GM23338 (cell line): ENCODE data around the gene POLR1A. TPM values are rescaled to one million over a fixed set of nuclear protein-coding genes. Genes with fewer than 3 reads are reported as not detected.

Experiments used
- ATAC-seq: fragments of 200-7000 bp; cut with Tn5 transposase; 3 replicates; pipeline ENCODE4 v1.9.1; 2020
- DNase-seq: peaks from one replicate; pipeline ENCODE4 v3.0.0-alpha.2; 2015; ENCODE audit warnings: low spot score
- H2AFZ ChIP-seq: fragments of 200-600 bp; sonication (generic); 2 replicates; pipeline ENCODE4 v1.8.0; 2016; ENCODE audit warnings: antibody characterized with exemption, mild to moderate bottlenecking, moderate library complexity
- H3F3A ChIP-seq: fragments of 200-600 bp; sonication (generic); replicated peaks from 2 replicates; pipeline ENCODE4 v1.8.0; 2017; ENCODE audit warnings: antibody characterized with exemption, mixed run types, low read depth
- H3K27ac ChIP-seq: fragments of 200-600 bp; sonication (generic); 2 replicates; pipeline ENCODE4 v1.6.1; 2016; ENCODE audit warnings: low read depth
- H3K27me3 ChIP-seq: fragments of 200-600 bp; sonication (generic); 2 replicates; pipeline ENCODE4 v1.8.0; 2016; ENCODE audit warnings: mild to moderate bottlenecking, mixed run types, moderate library complexity; ENCODE audit not compliant: insufficient read depth
- H3K36me3 ChIP-seq: fragments of 200-600 bp; sonication (generic); 2 replicates; pipeline ENCODE4 v1.8.0; 2016; ENCODE audit warnings: mild to moderate bottlenecking; ENCODE audit not compliant: insufficient read depth
- H3K4me1 ChIP-seq: fragments of 200-600 bp; sonication (generic); 2 replicates; pipeline ENCODE4 v1.8.0; 2016; ENCODE audit warnings: mild to moderate bottlenecking, moderate library complexity; ENCODE audit not compliant: insufficient read depth
- H3K4me2 ChIP-seq: fragments of 200-600 bp; sonication (generic); 2 replicates; pipeline ENCODE4 v1.7.1; 2017; ENCODE audit warnings: mixed run types
- H3K4me3 ChIP-seq: fragments of 200-600 bp; sonication (generic); 2 replicates; pipeline ENCODE4 v1.6.1; 2016; ENCODE audit warnings: mixed run types
- H3K79me2 ChIP-seq: fragments of 200-600 bp; sonication (generic); replicated peaks from 2 replicates; pipeline ENCODE4 v1.8.0; 2017; ENCODE audit warnings: mild to moderate bottlenecking; ENCODE audit not compliant: insufficient read depth
- H3K9me2 ChIP-seq: fragments of 200-600 bp; sonication (generic); 2 replicates; pipeline ENCODE4 v1.8.0; 2017; ENCODE audit not compliant: insufficient read depth
- H4K20me1 ChIP-seq: fragments of 200-600 bp; sonication (generic); replicated peaks from 2 replicates; pipeline ENCODE4 v1.8.0; 2017; ENCODE audit warnings: mild to moderate bottlenecking; ENCODE audit not compliant: insufficient read depth
- H3K27ac Mint-ChIP-seq: 2 replicates; pipeline ENCODE4 v1.8.0; 2020; ENCODE audit warnings: inconsistent platforms, mild to moderate bottlenecking, moderate library complexity, mixed read lengths
- H3K27me3 Mint-ChIP-seq: 3 replicates; pipeline ENCODE4 v1.8.0; 2022; ENCODE audit warnings: low read depth, mild to moderate bottlenecking, moderate library complexity, mixed read lengths, inconsistent platforms; ENCODE audit not compliant: insufficient read depth, poor library complexity
- H3K36me3 Mint-ChIP-seq: 3 replicates; pipeline ENCODE4 v1.8.0; 2021; ENCODE audit warnings: low read depth, mild to moderate bottlenecking, inconsistent platforms, moderate library complexity, mixed read lengths
- H3K4me1 Mint-ChIP-seq: 3 replicates; pipeline ENCODE4 v1.8.0; 2020; ENCODE audit warnings: mild to moderate bottlenecking, inconsistent platforms, mixed read lengths
- H3K4me3 Mint-ChIP-seq: 3 replicates; pipeline ENCODE4 v1.8.0; 2021; ENCODE audit warnings: moderate library complexity, mild to moderate bottlenecking, inconsistent platforms, mixed read lengths
- H3K9me3 Mint-ChIP-seq: 3 replicates; pipeline ENCODE4 v1.8.0; 2020; ENCODE audit warnings: moderate library complexity, mild to moderate bottlenecking, inconsistent platforms, mixed read lengths
- CREB1 ChIP-seq: fragments of 250-450 bp; sonication (Bioruptor Pico); IDR thresholded peaks from 2 replicates; pipeline ENCODE4 v1.5.0; 2020; ENCODE audit warnings: low read depth, mild to moderate bottlenecking, moderate library complexity
- EZH2 ChIP-seq: fragments of 200-600 bp; sonication (generic); IDR thresholded peaks from one replicate; pipeline ENCODE4 v1.8.0; 2017; ENCODE audit warnings: antibody characterized with exemption, mild to moderate bottlenecking, low read depth; ENCODE audit not compliant: unreplicated experiment
- EZH2phosphoT487 ChIP-seq: fragments of 200-600 bp; sonication (generic); IDR thresholded peaks from one replicate; pipeline ENCODE4 v1.8.1; 2018; ENCODE audit warnings: antibody characterized with exemption; ENCODE audit not compliant: unreplicated experiment
- JUNB ChIP-seq: IDR thresholded peaks from one replicate; pipeline ENCODE4 v1.6.1; 2016; ENCODE audit warnings: antibody characterized with exemption; ENCODE audit not compliant: unreplicated experiment
- NANOG ChIP-seq: IDR thresholded peaks from 2 replicates; pipeline ENCODE4 v1.6.1; 2016; ENCODE audit warnings: antibody characterized with exemption, borderline replicate concordance
- POLR2AphosphoS5 ChIP-seq: IDR thresholded peaks from 2 replicates; pipeline ENCODE4 v1.6.1; 2016; ENCODE audit warnings: antibody characterized with exemption, low read depth
- STAT1 ChIP-seq: IDR thresholded peaks from one replicate; pipeline ENCODE4 v1.6.1; 2016; ENCODE audit warnings: antibody characterized with exemption; ENCODE audit not compliant: unreplicated experiment
- ZNF114 ChIP-seq: fragments of 250-450 bp; sonication (Bioruptor Pico); IDR thresholded peaks from 2 replicates; pipeline ENCODE4 v1.5.0; 2020; ENCODE audit warnings: mild to moderate bottlenecking, moderate library complexity
- ZNF331 ChIP-seq: fragments of 250-450 bp; sonication (Bioruptor Pico); IDR thresholded peaks from 2 replicates; pipeline ENCODE4 v1.5.0; 2020; ENCODE audit warnings: low read depth, mild to moderate bottlenecking, moderate library complexity
- polyA plus RNA-seq: library from polyadenylated mRNA; unstranded; fragments of >200 nt; fragmentation: Nextera tagmentation; extraction: Ambion mirVana; gene quantifications from 2 replicates; pipeline ENCODE4 v1.2.1, GENCODE V29; 2016
- total RNA-seq: library from RNA; depleted of rRNA; stranded (reverse); fragments of >200 nt; shearing (Covaris generic); gene quantifications from 2 replicates; pipeline ENCODE4 v1.2.3, GENCODE V29; 2014
- TF ChIP-seq, protein P1 (sequence below): fragments of 250-450 bp; sonication (Bioruptor Pico); IDR thresholded peaks from 2 replicates; pipeline ENCODE4 v1.5.0; 2020; ENCODE audit warnings: mild to moderate bottlenecking, moderate library complexity
- TF ChIP-seq, protein P2 (sequence below), 2 experiments: fragments of 200-600 bp in 1 of 2; sonication (generic) in 1 of 2; conservative IDR thresholded peaks; 2 replicates each; pipeline versions ENCODE4 v1.5.1 to v1.6.1; 2016 to 2017; ENCODE audit warnings: antibody characterized with exemption in 2 of 2, low read depth in 2 of 2, mild to moderate bottlenecking in 2 of 2, moderate library complexity in 1 of 2
- TF ChIP-seq, protein P3 (sequence below): IDR thresholded peaks from one replicate; pipeline ENCODE4 v1.6.1; 2018; ENCODE audit warnings: antibody characterized with exemption; ENCODE audit not compliant: unreplicated experiment
- TF ChIP-seq, protein P4 (sequence below): IDR thresholded peaks from 2 replicates; pipeline ENCODE4 v1.6.1; 2016; ENCODE audit warnings: antibody characterized with exemption

The POLR1A gene
- total and polyA plus RNA-seq, 2 experiments from 2014 or later: 13.8 to 43.2 TPM

DNA sequence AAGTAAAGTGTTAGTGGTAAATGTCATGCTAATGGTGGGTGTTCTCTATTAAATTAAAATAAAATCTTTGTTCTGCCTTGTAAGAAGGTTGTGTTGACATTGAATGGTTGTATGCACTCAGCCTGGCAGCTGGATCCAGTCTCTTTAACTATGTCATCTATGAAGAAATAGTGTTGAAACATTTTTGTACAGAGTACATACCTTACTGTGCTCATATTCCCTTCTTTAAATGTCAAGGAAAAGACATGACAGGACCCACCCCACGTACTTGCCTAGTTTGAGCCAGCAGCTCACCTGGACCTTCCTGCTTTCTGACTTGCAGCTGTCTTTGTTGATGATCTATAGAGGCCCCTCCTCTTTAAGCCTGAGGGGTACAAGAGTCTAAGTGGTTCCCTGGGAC, 131.3 kb downstream of the POLR1A start:
- Mint-ChIP-seq H3K27ac (no peak overlapping the region), H3K9me3 (peaks cover 19% of the 10 kb centered on the region), H3K4me1 (no peaks in the 10 kb centered on the region), H3K4me3 (no peak overlapping the region), H3K36me3 (no peaks in the 10 kb centered on the region; the same call in 2 of the 3 replicates), H3K27me3 (peaks cover 2% of the 10 kb centered on the region)
- ATAC-seq (no peak), DNase-seq (no peak)
- 0 out of 2 replicates have a peak, but pooled peaks cover 3% of the 10 kb centered on the region for H3K9me2 ChIP-seq
- no peaks in the 10 kb centered on the region for H3K4me1 ChIP-seq
- no peaks in the 10 kb centered on the region for H3K27me3 ChIP-seq
- no peak overlapping the region for H3K27ac ChIP-seq
- H3K36me3 ChIP-seq: no peaks in the 10 kb centered on the region; the same call in 1 of the 2 replicates
- H3F3A ChIP-seq: no peaks in the 10 kb centered on the region
- no peak overlapping the region for H2AFZ ChIP-seq
- no peak overlapping the region for H3K4me2 ChIP-seq
- H3K4me3 ChIP-seq: no peak overlapping the region
- H4K20me1 ChIP-seq: no peaks in the 10 kb centered on the region
- TF ChIP-seq CREB1 (CRISPR knock-in tag) (no peak), POLR2AphosphoS5 (no peak), JUNB (no peak), STAT1 (no peak), ZNF114 (no peak), ZNF331 (no peak), EZH2phosphoT487 (no peak), EZH2 (no peak), NANOG (no peak)
- TF ChIP-seq, protein P1, sequence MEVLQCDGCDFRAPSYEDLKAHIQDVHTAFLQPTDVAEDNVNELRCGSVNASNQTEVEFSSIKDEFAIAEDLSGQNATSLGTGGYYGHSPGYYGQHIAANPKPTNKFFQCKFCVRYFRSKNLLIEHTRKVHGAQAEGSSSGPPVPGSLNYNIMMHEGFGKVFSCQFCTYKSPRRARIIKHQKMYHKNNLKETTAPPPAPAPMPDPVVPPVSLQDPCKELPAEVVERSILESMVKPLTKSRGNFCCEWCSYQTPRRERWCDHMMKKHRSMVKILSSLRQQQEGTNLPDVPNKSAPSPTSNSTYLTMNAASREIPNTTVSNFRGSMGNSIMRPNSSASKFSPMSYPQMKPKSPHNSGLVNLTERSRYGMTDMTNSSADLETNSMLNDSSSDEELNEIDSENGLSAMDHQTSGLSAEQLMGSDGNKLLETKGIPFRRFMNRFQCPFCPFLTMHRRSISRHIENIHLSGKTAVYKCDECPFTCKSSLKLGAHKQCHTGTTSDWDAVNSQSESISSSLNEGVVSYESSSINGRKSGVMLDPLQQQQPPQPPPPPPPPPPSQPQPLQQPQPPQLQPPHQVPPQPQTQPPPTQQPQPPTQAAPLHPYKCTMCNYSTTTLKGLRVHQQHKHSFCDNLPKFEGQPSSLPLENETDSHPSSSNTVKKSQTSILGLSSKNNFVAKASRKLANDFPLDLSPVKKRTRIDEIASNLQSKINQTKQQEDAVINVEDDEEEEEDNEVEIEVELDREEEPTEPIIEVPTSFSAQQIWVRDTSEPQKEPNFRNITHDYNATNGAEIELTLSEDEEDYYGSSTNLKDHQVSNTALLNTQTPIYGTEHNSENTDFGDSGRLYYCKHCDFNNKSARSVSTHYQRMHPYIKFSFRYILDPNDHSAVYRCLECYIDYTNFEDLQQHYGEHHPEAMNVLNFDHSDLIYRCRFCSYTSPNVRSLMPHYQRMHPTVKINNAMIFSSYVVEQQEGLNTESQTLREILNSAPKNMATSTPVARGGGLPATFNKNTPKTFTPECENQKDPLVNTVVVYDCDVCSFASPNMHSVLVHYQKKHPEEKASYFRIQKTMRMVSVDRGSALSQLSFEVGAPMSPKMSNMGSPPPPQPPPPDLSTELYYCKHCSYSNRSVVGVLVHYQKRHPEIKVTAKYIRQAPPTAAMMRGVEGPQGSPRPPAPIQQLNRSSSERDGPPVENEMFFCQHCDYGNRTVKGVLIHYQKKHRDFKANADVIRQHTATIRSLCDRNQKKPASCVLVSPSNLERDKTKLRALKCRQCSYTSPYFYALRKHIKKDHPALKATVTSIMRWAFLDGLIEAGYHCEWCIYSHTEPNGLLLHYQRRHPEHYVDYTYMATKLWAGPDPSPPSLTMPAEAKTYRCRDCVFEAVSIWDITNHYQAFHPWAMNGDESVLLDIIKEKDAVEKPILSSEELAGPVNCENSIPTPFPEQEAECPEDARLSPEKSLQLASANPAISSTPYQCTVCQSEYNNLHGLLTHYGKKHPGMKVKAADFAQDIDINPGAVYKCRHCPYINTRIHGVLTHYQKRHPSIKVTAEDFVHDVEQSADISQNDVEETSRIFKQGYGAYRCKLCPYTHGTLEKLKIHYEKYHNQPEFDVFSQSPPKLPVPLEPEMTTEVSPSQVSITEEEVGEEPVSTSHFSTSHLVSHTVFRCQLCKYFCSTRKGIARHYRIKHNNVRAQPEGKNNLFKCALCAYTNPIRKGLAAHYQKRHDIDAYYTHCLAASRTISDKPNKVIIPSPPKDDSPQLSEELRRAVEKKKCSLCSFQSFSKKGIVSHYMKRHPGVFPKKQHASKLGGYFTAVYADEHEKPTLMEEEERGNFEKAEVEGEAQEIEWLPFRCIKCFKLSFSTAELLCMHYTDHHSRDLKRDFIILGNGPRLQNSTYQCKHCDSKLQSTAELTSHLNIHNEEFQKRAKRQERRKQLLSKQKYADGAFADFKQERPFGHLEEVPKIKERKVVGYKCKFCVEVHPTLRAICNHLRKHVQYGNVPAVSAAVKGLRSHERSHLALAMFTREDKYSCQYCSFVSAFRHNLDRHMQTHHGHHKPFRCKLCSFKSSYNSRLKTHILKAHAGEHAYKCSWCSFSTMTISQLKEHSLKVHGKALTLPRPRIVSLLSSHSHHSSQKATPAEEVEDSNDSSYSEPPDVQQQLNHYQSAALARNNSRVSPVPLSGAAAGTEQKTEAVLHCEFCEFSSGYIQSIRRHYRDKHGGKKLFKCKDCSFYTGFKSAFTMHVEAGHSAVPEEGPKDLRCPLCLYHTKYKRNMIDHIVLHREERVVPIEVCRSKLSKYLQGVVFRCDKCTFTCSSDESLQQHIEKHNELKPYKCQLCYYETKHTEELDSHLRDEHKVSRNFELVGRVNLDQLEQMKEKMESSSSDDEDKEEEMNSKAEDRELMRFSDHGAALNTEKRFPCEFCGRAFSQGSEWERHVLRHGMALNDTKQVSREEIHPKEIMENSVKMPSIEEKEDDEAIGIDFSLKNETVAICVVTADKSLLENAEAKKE: no peak
- TF ChIP-seq, protein P2, sequence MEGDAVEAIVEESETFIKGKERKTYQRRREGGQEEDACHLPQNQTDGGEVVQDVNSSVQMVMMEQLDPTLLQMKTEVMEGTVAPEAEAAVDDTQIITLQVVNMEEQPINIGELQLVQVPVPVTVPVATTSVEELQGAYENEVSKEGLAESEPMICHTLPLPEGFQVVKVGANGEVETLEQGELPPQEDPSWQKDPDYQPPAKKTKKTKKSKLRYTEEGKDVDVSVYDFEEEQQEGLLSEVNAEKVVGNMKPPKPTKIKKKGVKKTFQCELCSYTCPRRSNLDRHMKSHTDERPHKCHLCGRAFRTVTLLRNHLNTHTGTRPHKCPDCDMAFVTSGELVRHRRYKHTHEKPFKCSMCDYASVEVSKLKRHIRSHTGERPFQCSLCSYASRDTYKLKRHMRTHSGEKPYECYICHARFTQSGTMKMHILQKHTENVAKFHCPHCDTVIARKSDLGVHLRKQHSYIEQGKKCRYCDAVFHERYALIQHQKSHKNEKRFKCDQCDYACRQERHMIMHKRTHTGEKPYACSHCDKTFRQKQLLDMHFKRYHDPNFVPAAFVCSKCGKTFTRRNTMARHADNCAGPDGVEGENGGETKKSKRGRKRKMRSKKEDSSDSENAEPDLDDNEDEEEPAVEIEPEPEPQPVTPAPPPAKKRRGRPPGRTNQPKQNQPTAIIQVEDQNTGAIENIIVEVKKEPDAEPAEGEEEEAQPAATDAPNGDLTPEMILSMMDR (conservative IDR thresholded peaks at IDR 0.05; ENCODE audit: low read depth in 2 of 2): no peak
- TF ChIP-seq, protein P3, sequence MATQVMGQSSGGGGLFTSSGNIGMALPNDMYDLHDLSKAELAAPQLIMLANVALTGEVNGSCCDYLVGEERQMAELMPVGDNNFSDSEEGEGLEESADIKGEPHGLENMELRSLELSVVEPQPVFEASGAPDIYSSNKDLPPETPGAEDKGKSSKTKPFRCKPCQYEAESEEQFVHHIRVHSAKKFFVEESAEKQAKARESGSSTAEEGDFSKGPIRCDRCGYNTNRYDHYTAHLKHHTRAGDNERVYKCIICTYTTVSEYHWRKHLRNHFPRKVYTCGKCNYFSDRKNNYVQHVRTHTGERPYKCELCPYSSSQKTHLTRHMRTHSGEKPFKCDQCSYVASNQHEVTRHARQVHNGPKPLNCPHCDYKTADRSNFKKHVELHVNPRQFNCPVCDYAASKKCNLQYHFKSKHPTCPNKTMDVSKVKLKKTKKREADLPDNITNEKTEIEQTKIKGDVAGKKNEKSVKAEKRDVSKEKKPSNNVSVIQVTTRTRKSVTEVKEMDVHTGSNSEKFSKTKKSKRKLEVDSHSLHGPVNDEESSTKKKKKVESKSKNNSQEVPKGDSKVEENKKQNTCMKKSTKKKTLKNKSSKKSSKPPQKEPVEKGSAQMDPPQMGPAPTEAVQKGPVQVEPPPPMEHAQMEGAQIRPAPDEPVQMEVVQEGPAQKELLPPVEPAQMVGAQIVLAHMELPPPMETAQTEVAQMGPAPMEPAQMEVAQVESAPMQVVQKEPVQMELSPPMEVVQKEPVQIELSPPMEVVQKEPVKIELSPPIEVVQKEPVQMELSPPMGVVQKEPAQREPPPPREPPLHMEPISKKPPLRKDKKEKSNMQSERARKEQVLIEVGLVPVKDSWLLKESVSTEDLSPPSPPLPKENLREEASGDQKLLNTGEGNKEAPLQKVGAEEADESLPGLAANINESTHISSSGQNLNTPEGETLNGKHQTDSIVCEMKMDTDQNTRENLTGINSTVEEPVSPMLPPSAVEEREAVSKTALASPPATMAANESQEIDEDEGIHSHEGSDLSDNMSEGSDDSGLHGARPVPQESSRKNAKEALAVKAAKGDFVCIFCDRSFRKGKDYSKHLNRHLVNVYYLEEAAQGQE: no peak
- TF ChIP-seq, protein P4, sequence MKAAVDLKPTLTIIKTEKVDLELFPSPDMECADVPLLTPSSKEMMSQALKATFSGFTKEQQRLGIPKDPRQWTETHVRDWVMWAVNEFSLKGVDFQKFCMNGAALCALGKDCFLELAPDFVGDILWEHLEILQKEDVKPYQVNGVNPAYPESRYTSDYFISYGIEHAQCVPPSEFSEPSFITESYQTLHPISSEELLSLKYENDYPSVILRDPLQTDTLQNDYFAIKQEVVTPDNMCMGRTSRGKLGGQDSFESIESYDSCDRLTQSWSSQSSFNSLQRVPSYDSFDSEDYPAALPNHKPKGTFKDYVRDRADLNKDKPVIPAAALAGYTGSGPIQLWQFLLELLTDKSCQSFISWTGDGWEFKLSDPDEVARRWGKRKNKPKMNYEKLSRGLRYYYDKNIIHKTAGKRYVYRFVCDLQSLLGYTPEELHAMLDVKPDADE: no peak
- H3K79me2 ChIP-seq: no peaks in the 10 kb centered on the region
